Measurements from ENCODE around the gene GRM4.

Gene GRM4

GRCh38 chr6:34093854-34094430 lies 51.9 kb downstream of the GRM4 start:
- H3K36me3 Mint-ChIP-seq = no peaks in the 10 kb centered on the region
- no peaks in the 10 kb centered on the region for H3K9me3 Mint-ChIP-seq
- H3K4me1 Mint-ChIP-seq = no peaks in the 10 kb centered on the region
- H3K4me3 Mint-ChIP-seq = no peak overlapping the region
- ATAC-seq (no peak), DNase-seq (ENCODE audit: low spot score in 2 of 2) (no peak)
- H3K27ac Mint-ChIP-seq = no peak overlapping the region

GRCh38 chr6:34093206-34093605 lies 52.7 kb downstream of the GRM4 start:
- Mint-ChIP-seq H3K4me3 (no peak overlapping the region), H3K27ac (no peak overlapping the region), H3K4me1 (no peaks in the 10 kb centered on the region), H3K36me3 (no peaks in the 10 kb centered on the region), H3K9me3 (no peaks in the 10 kb centered on the region)
- no peak for DNase-seq (ENCODE audit: low spot score in 2 of 2)
- no peak for ATAC-seq

- H3K36me3 Mint-ChIP-seq = no peaks in the 10 kb centered on the region
- no peak for DNase-seq (ENCODE audit: low spot score in 2 of 2)
- H3K4me1 Mint-ChIP-seq = no peaks in the 10 kb centered on the region
- no peaks in the 10 kb centered on the region for H3K9me3 Mint-ChIP-seq
- no peak for ATAC-seq
- H3K4me3 Mint-ChIP-seq = no peak overlapping the region
- no peak overlapping the region for H3K27ac Mint-ChIP-seq
These were observed 53.3 kb downstream of the GRM4 start for GRCh38 chr6:34092631-34093030.

GRCh38 chr6:34090935-34091334 lies 55.0 kb downstream of the GRM4 start:
- Mint-ChIP-seq H3K4me1 (no peaks in the 10 kb centered on the region), H3K36me3 (no peaks in the 10 kb centered on the region), H3K27ac (no peak overlapping the region), H3K4me3 (no peak overlapping the region), H3K9me3 (no peaks in the 10 kb centered on the region)
- no peak for ATAC-seq
- DNase-seq (ENCODE audit: low spot score in 2 of 2) = no peak

- Mint-ChIP-seq H3K9me3 (no peaks in the 10 kb centered on the region), H3K36me3 (no peaks in the 10 kb centered on the region), H3K4me1 (no peaks in the 10 kb centered on the region), H3K27ac (no peak overlapping the region), H3K4me3 (no peak overlapping the region)
- no peak for ATAC-seq
- no peak for DNase-seq (ENCODE audit: low spot score in 2 of 2)
These were observed 55.4 kb downstream of the GRM4 start for GRCh38 chr6:34090529-34090928.

GRCh38 chr6:34086558-34086957 lies 59.3 kb downstream of the GRM4 start:
- no peak for ATAC-seq
- Mint-ChIP-seq H3K9me3 (no peaks in the 10 kb centered on the region), H3K27ac (no peak overlapping the region), H3K4me1 (no peaks in the 10 kb centered on the region), H3K4me3 (no peak overlapping the region), H3K36me3 (no peaks in the 10 kb centered on the region)
- DNase-seq (ENCODE audit: low spot score in 2 of 2) = no peak

- H3K9me3 Mint-ChIP-seq = no peaks in the 10 kb centered on the region
- H3K4me1 Mint-ChIP-seq = no peaks in the 10 kb centered on the region
- no peak for DNase-seq (ENCODE audit: low spot score in 2 of 2)
- no peaks in the 10 kb centered on the region for H3K36me3 Mint-ChIP-seq
- no peak for ATAC-seq
- H3K4me3 Mint-ChIP-seq = no peak overlapping the region
- H3K27ac Mint-ChIP-seq = no peak overlapping the region
These were observed 60.3 kb downstream of the GRM4 start for GRCh38 chr6:34085453-34086170.

GRCh38 chr6:34084591-34085290 lies 61.1 kb downstream of the GRM4 start:
- Mint-ChIP-seq H3K9me3 (no peaks in the 10 kb centered on the region), H3K4me1 (no peaks in the 10 kb centered on the region), H3K27ac (no peak overlapping the region), H3K36me3 (no peaks in the 10 kb centered on the region), H3K4me3 (no peak overlapping the region)
- no peak for DNase-seq (ENCODE audit: low spot score in 2 of 2)
- ATAC-seq = no peak

GRCh38 chr6:34082864-34083626 lies 62.8 kb downstream of the GRM4 start:
- no peaks in the 10 kb centered on the region for H3K36me3 Mint-ChIP-seq
- ATAC-seq = no peak
- no peak for DNase-seq (ENCODE audit: low spot score in 2 of 2)
- H3K4me3 Mint-ChIP-seq = no peak overlapping the region
- H3K9me3 Mint-ChIP-seq = no peaks in the 10 kb centered on the region
- H3K27ac Mint-ChIP-seq = no peak overlapping the region
- no peaks in the 10 kb centered on the region for H3K4me1 Mint-ChIP-seq

GRCh38 chr6:34082348-34082747 lies 63.5 kb downstream of the GRM4 start:
- Mint-ChIP-seq H3K4me3 (no peak overlapping the region), H3K36me3 (no peaks in the 10 kb centered on the region), H3K9me3 (no peaks in the 10 kb centered on the region), H3K27ac (no peak overlapping the region), H3K4me1 (no peaks in the 10 kb centered on the region)
- ATAC-seq (no peak), DNase-seq (ENCODE audit: low spot score in 2 of 2) (no peak)

- no peaks in the 10 kb centered on the region for H3K36me3 Mint-ChIP-seq
- H3K27ac Mint-ChIP-seq = no peak overlapping the region
- no peaks in the 10 kb centered on the region for H3K9me3 Mint-ChIP-seq
- DNase-seq (ENCODE audit: low spot score in 2 of 2) (no peak), ATAC-seq (no peak)
- no peak overlapping the region for H3K4me3 Mint-ChIP-seq
- H3K4me1 Mint-ChIP-seq = no peaks in the 10 kb centered on the region
These were observed 65.5 kb downstream of the GRM4 start for GRCh38 chr6:34080357-34080756.

- Mint-ChIP-seq H3K9me3 (no peaks in the 10 kb centered on the region), H3K4me1 (no peaks in the 10 kb centered on the region), H3K4me3 (no peak overlapping the region), H3K36me3 (no peaks in the 10 kb centered on the region), H3K27ac (no peak overlapping the region)
- no peak for ATAC-seq
- no peak for DNase-seq (ENCODE audit: low spot score in 2 of 2)
These were observed 66.0 kb downstream of the GRM4 start for GRCh38 chr6:34079899-34080298.

GRCh38 chr6:34075906-34076305 lies 70.0 kb downstream of the GRM4 start:
- no peaks in the 10 kb centered on the region for H3K9me3 Mint-ChIP-seq
- no peak overlapping the region for H3K27ac Mint-ChIP-seq
- no peak for DNase-seq (ENCODE audit: low spot score in 2 of 2)
- no peak overlapping the region for H3K4me3 Mint-ChIP-seq
- ATAC-seq = no peak
- no peaks in the 10 kb centered on the region for H3K36me3 Mint-ChIP-seq
- H3K4me1 Mint-ChIP-seq = no peaks in the 10 kb centered on the region

- no peak overlapping the region for H3K4me3 Mint-ChIP-seq
- no peak overlapping the region for H3K27ac Mint-ChIP-seq
- ATAC-seq (no peak), DNase-seq (ENCODE audit: low spot score in 2 of 2) (no peak)
- no peaks in the 10 kb centered on the region for H3K36me3 Mint-ChIP-seq
- H3K9me3 Mint-ChIP-seq = no peaks in the 10 kb centered on the region
- no peaks in the 10 kb centered on the region for H3K4me1 Mint-ChIP-seq
These were observed 71.7 kb downstream of the GRM4 start for GRCh38 chr6:34074064-34074742.

- no peak for DNase-seq (ENCODE audit: low spot score in 2 of 2)
- no peak overlapping the region for H3K4me3 Mint-ChIP-seq
- no peak for ATAC-seq
- no peaks in the 10 kb centered on the region for H3K36me3 Mint-ChIP-seq
- no peaks in the 10 kb centered on the region for H3K9me3 Mint-ChIP-seq
- H3K27ac Mint-ChIP-seq = no peak overlapping the region
- H3K4me1 Mint-ChIP-seq = no peaks in the 10 kb centered on the region
These were observed 72.3 kb downstream of the GRM4 start for GRCh38 chr6:34073540-34073939.

Data from stimulated activated effector memory CD8-positive, alpha-beta T cell treated with anti-CD3 and anti-CD28 coated beads, Interleukin-12 subunit alpha, Interleukin-12 subunit beta, amount 100 ng/mL, for 72 hours (primary cell).